22Rv1 (cell line): ENCODE measurements around the gene B3GNT4.

Source experiments
- ZFX ChIP-seq: fragments of 450-650 bp; IDR thresholded peaks from 2 replicates; pipeline ENCODE4 v1.6.1; 2017; ENCODE audit warnings: antibody characterized with exemption, borderline replicate concordance
- TF ChIP-seq, protein P1 (sequence below): fragments of 450-650 bp; IDR thresholded peaks from 2 replicates; pipeline ENCODE4 v1.5.1; 2017; ENCODE audit warnings: mild to moderate bottlenecking

DNA sequence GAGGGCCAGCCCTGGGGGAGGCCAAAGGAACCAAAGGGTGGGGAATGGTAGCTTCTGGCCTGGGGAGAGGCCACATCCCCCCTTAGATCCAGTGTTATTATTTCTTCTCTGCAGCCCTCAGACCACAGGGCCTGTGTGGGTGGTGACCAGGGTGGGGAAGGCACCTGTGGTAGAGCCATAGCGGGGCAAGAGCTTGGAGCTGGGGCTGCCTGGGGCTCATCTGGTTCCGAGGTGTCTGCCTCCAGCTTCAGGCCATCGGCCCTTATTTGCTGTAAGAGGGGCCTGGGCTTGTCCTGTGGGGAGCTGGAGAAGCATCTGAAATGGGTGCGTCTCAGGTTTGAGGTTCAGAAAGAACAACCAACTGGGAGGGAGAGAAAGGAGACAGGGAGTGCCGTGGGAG lies 2.1 kb upstream of the B3GNT4 start:
- TF ChIP-seq, protein P1, sequence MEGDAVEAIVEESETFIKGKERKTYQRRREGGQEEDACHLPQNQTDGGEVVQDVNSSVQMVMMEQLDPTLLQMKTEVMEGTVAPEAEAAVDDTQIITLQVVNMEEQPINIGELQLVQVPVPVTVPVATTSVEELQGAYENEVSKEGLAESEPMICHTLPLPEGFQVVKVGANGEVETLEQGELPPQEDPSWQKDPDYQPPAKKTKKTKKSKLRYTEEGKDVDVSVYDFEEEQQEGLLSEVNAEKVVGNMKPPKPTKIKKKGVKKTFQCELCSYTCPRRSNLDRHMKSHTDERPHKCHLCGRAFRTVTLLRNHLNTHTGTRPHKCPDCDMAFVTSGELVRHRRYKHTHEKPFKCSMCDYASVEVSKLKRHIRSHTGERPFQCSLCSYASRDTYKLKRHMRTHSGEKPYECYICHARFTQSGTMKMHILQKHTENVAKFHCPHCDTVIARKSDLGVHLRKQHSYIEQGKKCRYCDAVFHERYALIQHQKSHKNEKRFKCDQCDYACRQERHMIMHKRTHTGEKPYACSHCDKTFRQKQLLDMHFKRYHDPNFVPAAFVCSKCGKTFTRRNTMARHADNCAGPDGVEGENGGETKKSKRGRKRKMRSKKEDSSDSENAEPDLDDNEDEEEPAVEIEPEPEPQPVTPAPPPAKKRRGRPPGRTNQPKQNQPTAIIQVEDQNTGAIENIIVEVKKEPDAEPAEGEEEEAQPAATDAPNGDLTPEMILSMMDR, result no peak
- TF ChIP-seq ZFX, result no peak
